ENCODE results near the gene PRICKLE4. TPM values are rescaled to one million over a fixed set of nuclear protein-coding genes. Genes with fewer than 3 reads are reported as not detected.

Gene PRICKLE4
- total and polyA plus RNA-seq, 2 of the 13 experiments (the other 11 are each of a cell fraction or from before 2014, with no cell fraction given) = 0.92 to 1.2 TPM

- TF ChIP-seq SP5 (CRISPR knock-in tag; IDR thresholded peaks at IDR 0.05; ENCODE audit: borderline replicate concordance, low read depth) (peak; percentile 70), ZNF598 (CRISPR knock-in tag; IDR thresholded peaks at IDR 0.05; ENCODE audit: borderline replicate concordance) (no peak; the same call in 1 of the 2 replicates), ARID3A (IDR thresholded peaks at IDR 0.05; ENCODE audit: low read depth, low read length) (no peak), CEBPB (IDR thresholded peaks at IDR 0.05; ENCODE audit: borderline replicate concordance, low read depth, low read length) (no peak), ZFP36L2 (CRISPR knock-in tag; IDR thresholded peaks at IDR 0.05) (no peak), ZNF350 (CRISPR knock-in tag; IDR thresholded peaks at IDR 0.05; ENCODE audit: borderline replicate concordance, low read depth) (no peak), KAT7 (CRISPR knock-in tag; IDR thresholded peaks at IDR 0.05; ENCODE audit: borderline replicate concordance) (peak; percentile 73; the same call in 1 of the 2 replicates), ZNF296 (CRISPR knock-in tag; conservative IDR thresholded peaks at IDR 0.05) (no peak), RORA (CRISPR knock-in tag; IDR thresholded peaks at IDR 0.05) (no peak), ZNF124 (CRISPR knock-in tag; IDR thresholded peaks at IDR 0.05) (no peak; the same call in 1 of the 2 replicates), MTF2 (CRISPR knock-in tag; IDR thresholded peaks at IDR 0.05; ENCODE audit: borderline replicate concordance) (no peak; the same call in 1 of the 2 replicates), ZFP41 (CRISPR knock-in tag; IDR thresholded peaks at IDR 0.05; ENCODE audit: borderline replicate concordance) (no peak), HNRNPLL (IDR thresholded peaks at IDR 0.05; ENCODE audit: low read depth, low read length, poor library complexity, severe bottlenecking) (peak; percentile 29), ZNF383 (CRISPR knock-in tag; IDR thresholded peaks at IDR 0.05; ENCODE audit: borderline replicate concordance) (peak; percentile 59; the same call in 1 of the 2 replicates), YEATS2 (CRISPR knock-in tag; IDR thresholded peaks at IDR 0.05; ENCODE audit: borderline replicate concordance) (no peak), ZBTB3 (CRISPR knock-in tag; IDR thresholded peaks at IDR 0.05; ENCODE audit: borderline replicate concordance, low read depth) (0 out of 2 replicates have a peak, but pooled peaks have one; percentile 69), KMT2B (CRISPR knock-in tag; IDR thresholded peaks at IDR 0.05) (no peak; the same call in 1 of the 2 replicates), GRHL1 (CRISPR knock-in tag; conservative IDR thresholded peaks at IDR 0.05) (no peak), RFXANK (CRISPR knock-in tag; IDR thresholded peaks at IDR 0.05) (no peak), ZBTB25 (CRISPR knock-in tag; IDR thresholded peaks at IDR 0.05) (peak; percentile 46; the same call in 1 of the 2 replicates), NR2F1 (CRISPR knock-in tag; IDR thresholded peaks at IDR 0.05) (no peak), POLR2AphosphoS2 (IDR thresholded peaks at IDR 0.05; ENCODE audit: low read depth, low read length) (no peak), ZSCAN31 (CRISPR knock-in tag; IDR thresholded peaks at IDR 0.05; ENCODE audit: low read depth) (no peak; the same call in 1 of the 2 replicates), SMAD3 (CRISPR knock-in tag; IDR thresholded peaks at IDR 0.05) (no peak)
Observed at GRCh38 chr6:41786451-41787218, 6.1 kb downstream of the PRICKLE4 start (continued).

Data from HepG2 (cell line).